Activated CD8-positive, alpha-beta memory T cell treated with anti-CD3 and anti-CD28 coated beads, Interleukin-2, amount 50 U/mL, for 48 hours (primary cell): ENCODE data around the gene ETS1.
A peak's percentile ranks its signal among the peaks of the same experiment; 100 is the strongest.

Source experiments
- DNase-seq: peaks from one replicate; pipeline ENCODE4 v3.0.0-alpha.2; 2020

Gene ETS1

DNA sequence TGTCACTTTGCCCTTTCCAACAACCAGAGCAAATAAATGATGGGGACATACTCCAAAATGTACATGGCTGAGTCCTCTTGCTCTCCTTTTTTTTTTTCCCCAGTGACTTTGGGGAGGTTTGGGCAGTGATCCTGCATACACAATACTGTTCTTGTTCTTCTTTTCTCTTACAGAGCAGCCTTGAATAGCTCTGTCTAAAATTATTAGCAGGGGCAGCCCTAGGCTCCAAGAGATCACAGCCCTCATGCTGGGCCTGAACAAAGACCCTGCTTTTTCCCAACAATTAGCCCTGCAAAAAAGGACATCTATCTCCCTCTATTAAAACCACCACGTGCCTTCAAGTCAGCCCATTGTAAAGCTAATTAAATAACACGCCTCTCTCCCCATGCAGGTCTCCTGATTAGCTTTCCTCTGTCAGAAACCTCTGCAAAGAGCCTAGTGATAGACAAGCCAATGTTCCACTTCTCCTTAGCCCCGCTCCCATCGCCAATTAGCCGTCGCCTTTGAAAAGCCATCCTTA is 54.7 kb downstream of the ETS1 start:
- no peak for DNase-seq

DNA sequence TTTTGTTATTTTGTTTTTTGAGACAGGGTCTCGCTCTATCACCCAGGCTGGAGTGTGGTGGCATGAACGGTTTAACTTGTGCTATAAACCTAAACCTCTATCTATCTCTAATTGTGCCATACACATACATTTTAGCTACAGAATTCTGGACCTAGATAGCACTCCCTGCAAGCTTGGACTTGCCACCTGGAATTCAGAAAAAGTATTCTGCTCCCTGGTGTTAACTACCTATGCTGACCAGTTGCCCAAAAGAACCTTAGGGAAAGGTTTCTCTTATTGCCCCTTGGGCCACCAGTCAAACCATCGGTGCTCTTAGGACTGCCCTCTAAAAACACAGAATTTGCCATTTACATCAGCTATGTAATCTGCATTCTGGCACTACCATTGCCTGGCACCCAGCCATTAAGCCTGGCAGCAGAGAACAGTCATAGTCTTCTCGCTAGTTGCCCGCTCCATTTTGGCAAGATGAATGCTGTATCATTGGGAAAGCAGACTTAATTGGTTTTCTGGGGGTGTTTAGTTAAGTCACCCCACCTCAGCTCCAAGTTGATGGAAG is 55.3 kb downstream of the ETS1 start:
- DNase-seq, result no peak

DNA sequence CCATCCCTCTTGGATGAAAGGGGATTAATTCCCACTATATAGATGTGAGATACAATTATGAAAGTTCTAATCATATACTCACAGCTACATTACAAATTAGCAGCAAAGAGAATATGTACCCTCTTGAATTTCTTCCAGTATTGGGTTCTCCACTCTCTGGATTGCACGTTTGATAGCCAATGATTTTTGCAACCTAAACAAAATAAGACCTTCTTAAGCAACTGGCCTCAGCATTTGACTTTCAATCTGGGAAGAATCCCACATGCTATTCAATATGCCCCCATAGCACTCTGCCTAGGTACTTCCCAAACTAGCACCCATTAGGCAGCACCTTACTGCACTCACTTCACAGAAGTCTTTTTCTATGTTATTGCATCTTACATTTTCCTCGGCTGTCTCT is 55.8 kb downstream of the ETS1 start:
- DNase-seq, result no peak

DNA sequence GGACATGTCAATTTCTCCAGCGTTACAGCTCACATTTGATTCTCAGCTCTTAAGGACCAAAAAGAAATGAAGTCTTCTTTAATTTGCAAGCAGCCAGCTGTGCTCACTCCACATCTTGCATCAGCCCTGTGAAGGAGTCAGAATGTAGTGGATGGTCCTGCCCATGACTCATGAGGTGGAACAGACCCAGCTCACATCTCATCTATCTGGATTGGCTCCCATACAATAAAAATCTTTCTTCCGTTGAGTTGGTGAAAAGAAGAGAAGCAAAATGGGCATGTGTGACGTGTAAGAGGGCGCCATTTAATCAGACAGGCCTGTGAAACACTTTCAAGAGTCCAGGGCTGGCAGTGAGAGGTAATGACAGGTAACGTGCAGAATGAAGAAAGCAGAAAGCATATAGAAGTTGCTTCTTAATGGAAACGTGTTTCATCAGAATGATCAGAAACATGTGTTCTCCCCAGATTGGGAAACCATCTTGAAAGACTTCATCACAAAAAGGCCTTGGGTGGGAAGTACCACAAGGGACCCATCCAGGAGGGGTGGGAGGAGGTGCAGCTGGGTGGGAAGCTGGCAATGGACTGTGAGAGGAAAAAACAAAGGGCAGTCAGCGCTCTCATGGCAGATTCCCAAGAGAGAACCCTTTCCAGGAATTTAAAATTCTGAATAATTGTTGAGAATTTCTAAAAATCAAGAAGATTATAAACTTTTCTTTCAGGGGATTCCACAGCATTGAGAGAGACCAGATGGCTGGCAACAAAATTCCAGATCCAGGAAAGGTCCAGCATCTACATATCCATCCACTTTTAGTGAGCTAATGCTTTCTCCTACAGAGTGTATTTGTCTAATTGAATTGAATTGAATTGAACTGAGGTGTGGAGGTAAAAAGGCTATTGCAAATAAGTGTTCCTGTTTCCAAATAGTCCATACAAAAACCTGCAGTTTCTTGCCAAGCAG is 57.0 kb downstream of the ETS1 start:
- DNase-seq, result no peak

DNA sequence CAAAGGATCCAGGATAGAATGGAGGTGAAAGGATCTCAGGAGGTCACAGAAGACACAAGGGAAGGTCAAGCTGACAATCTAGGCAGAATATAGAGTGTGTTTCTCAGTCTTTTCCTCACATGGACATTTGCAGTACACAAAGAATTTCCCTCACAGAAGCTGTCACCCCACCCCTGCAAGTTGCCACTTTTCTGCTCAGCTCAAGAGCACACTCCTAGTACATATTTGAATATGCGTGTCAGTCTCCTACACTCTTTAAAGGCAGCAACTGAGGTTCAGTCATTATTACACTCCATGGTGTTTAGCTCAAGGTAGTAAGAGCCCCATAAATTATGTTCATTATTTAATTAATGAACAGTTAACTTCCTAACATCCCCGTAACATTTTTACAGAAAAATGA is 59.1 kb downstream of the ETS1 start:
- no peak for DNase-seq

DNA sequence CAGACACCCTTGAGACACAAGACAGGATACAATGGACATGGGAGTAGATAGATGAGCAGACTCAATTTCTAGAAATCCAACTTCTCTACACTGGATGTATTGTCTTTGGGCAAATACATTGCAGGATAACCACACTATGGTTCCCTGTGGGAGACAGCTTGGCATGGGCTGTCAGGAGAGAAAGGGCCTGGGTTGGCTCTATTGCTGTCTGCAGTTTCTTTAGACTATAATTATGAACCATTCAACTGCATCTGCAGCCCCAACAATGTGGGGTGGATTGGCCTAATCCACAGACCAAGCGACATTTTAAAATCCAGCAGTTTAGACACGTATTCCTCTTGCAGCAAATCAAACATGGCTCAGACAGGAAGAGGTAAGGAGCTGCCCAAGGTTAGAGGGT is 60.3 kb downstream of the ETS1 start:
- DNase-seq, result no peak

DNA sequence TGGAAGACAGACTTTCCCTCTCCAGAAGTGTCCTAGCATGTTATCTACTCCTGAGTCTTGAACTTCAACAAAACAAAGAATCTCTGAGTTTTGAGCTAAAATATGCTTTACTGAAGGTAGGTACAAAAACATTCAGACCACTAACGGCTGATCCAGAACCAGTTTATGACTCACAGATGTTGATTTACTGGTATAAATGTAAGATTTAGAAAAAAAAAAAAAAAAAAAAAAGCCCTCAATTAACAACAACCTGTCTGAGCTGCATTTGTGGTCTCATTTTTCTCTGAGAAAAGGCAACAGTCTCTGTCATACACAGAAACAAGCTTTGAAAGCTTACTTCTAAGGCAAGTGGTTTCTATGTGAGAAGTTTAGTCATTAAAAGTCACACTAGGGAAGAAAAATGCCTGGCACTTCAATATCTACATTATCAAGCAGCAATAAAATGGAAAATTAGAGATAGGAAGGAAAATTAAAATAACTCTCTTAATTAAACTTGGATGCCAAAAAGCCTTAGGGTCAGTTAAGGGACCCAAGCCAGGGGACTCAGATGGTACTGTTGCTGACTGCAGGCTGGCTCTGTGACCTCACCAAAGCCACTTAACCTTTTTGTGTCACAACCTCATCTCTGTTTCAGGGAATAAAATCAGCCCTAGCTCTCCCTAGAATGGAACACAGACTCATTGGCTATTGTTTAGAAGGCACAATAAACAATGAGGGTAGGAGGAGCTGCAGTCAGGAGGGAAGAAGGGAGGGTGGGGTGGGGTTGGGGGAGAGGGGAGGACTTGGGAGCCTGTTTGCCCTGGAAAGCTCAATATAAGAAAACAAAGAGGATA is 61.7 kb downstream of the ETS1 start:
- no peak for DNase-seq

DNA sequence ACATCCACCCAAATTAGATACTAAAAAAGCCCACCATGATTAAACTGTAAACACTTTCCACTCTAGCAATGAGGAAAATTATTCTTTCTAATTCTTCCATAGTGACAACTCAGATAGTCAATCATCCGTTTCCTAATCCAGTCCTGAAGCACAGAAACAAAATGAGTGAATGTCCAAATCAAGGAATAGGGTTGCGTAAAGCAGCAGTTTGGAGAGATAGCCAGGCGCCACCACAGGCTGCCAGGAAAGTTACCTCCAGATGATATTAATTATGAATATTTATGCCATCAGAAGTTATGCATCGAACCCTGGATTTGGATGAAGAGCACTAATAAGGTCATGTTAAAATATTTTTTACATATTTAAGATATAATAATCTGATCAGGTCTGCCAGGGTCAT is 63.2 kb downstream of the ETS1 start:
- DNase-seq, result no peak

DNA sequence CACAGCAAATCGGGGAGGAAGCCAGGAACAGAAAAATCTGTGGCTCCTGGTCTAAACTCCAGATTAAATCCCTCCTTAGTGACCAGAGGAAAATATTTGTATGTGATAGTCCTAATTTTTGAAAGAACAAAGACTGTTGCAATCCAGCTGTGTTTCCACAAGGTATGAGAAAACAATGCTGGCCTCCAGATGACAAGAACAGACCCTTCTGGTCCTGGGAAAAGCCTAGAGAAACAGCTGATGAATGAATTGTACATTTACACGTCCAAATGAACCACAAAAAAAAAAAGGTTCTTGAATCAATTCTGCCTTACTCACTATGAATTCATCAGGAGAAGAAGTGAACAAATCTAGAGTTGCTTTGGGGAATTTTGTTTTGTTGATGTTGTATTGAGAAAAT is 63.7 kb downstream of the ETS1 start:
- DNase-seq, result no peak

DNA sequence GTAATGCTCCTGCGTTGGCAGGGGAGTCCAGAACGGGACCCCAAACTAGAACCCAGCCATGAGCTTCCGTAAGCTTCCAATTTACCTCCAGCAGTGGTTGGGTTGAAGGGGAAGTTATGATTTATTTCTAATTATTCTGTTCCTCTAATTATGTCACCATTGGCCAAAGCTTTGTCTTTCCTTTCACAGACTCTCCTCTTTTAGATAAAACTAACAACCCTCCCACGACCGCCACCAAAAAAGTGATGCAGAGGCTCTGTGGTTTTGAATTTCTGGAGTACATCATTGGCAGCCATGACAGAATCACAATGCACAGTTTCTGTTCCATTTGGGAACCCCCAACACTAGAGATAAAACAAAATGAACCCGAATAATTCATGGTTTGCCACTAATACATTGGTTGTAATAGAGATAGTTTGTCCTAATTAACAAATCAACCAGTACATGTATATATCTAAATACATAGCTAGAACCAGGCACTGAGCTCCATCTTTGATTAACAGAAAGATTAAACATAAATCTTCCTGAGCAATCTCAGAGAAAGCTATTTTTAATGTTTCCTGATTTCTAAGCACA is 64.3 kb downstream of the ETS1 start:
- peak; percentile 74 for DNase-seq

DNA sequence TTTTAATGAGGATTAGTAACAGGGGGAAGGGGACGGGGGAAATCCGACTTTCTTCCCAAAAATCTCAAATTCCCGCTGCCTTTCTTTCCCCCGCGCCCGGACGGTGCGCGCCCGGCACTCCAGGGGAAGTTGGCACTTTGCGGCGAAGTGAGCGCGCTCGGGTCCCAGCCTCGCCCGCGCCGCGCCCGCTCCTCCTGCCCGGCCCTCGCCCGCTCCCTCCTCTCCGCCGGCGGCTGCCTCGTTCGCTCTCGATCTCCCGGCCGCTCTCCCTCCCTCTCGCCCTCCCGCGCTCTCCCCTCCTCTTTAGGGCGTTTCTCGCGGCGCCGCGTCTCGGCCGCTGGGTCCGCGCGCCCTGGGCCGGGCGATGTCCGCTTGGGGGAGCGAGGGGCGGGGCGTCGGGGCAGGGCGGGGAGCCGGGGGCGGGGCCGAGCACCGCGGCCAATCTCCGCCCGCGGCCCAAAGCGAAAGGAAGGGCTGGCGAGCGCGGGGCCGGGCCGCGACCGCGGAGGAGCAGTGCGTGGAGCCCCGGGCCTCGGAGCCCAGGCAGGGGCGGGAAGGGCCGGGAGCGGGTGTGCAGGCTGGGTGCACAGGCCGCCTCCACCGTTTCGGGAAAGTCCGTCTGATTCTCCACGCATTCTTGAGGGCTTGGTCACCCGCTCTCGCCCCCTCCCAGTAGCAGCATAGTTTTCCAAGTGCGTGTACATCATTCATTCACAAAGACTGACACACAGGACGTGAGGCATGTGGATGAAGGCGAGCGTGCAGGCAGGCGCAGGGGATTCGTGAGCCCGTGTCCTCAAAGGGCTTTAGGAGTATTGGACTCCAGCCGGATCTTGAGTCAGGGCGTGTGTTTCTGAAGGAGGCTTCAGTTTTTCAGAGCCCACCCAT is 65.1 kb downstream of the ETS1 start:
- peak; percentile 95 for DNase-seq

DNA sequence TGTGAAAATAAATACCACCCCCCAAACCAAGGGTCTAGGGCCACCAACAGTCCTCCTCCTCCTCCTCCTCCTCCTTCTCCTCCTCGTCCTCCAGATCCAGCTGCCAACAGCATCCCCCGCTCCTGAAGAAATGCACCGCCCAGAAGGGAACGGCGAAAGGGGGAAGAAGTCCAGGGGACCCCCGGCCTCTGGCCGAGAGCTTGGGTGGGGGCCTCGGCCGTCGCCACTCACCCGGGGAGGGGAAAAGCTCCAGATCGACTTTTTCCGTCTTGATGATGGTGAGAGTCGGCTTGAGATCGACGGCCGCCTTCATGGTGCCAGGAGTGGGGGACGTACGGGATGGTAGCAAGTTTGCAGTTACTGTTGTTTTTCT is 65.7 kb downstream of the ETS1 start:
- DNase-seq, result peak; percentile 76

DNA sequence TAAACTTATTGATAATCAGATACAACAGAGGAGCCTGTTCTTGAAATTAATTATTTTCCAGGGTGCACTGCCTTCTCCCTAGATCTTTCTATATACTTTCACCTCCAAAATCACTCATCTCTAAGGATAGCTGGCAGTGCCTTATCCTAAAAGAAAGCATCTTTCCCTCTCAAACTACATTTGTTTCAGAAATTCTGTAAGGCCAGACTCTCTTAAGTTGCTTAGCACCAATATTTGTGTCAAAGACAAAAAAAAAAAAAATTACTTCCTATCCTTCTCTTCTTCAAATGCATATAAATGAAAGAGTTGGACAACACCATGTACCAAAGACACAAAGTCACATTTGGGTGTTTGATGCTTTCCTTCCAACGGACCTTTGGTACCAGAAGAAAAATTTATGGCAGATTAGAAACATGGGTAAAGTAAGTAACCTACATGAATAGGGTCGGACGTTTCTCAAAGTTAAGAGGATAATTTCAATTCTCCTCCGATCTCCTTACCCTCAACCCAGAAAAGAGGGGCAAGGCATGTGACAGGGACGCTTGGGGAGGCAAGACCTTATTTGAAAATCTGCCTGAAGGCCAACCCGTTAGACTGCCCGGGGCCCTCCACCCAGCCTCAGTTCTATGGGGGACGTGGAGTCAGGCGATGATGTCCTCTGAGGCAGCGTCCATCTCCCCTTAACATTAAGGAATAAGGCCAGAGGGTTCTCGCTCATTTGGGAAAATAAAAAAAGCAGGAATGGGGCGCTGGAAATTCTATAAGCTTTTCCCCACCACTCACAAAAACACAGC is 66.3 kb downstream of the ETS1 start:
- DNase-seq, result peak; percentile 66

DNA sequence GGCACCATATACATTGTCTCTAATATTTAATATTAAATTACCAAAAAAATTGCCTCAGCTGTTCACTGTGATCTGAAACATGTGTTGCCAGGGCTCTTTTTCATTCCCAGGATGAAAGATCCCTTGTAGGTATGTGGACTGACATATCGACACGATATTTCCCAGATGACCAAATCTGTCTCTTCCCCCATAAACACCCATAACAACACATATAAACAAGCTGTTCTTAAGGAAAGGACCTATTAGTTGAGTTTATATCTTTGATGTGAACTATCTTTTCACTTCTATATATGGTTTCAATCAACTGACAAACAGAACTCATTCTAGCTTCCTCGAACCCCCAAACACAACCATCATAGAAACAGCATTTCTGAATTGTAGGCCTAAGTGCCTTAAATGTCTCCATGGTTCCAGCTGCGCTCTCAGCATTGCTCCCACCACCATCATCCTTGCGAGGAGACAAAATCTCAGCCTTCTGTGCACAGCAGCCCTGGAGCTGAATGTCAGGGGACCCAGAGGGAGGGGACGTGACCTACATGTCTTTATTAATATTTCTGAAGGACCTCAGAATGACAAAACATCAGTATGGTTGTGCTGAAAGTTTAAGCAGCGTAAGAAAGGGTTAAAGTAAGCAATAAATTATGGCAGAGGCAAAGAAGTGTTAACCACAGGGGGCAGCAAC is 67.0 kb downstream of the ETS1 start:
- DNase-seq, result no peak

DNA sequence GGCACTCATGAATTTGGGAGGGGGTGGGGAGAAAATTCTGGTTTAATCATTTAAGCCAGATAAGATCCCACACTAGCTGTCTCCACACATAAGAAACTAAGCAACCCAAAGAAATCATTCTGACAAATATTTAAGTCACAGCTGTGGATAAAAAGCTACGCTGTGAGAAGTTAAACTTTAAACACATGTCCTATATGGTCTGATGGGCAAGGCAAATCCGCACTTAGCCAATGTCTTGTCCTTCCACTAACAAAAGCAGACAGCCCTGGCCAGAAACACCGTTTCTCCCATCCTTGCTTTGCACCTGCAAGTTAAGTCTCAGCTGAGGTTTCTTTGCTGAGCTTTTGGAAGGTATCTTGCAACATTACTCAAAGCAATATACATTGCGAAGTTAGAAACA is 68.0 kb downstream of the ETS1 start:
- no peak for DNase-seq

DNA sequence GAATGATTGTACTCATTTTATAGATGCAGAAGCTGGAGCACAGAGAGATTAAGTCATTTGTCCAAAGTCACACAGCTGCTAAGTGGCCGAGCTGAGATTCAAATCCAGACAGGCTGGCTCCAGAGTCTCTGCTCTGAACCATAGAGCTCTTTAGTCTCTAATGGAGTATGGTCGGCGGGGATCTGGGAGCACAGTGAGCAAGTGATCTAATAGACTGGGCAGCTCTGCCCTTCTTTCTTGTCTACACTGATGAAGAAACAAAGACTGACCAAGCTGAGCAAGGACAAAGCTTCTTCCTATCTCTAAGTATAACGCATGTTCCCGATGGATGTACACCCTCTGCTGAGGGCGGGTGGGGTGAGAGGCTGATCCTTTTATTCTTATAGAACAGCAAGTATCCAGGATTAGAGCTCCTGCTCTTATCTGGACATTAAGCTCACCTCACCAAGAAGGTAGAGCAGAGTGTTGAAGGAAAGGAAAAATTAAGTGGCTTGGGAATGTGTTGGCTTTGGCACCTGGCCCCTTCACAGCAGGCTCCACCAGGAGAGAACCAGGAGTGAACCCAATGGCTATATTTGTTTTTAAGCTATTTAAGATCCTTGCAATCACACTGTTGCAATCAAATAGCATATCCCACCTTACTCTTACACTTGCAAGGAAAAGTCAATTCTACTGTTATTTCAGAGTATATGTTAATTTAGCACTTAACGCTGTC is 68.7 kb downstream of the ETS1 start:
- no peak for DNase-seq

DNA sequence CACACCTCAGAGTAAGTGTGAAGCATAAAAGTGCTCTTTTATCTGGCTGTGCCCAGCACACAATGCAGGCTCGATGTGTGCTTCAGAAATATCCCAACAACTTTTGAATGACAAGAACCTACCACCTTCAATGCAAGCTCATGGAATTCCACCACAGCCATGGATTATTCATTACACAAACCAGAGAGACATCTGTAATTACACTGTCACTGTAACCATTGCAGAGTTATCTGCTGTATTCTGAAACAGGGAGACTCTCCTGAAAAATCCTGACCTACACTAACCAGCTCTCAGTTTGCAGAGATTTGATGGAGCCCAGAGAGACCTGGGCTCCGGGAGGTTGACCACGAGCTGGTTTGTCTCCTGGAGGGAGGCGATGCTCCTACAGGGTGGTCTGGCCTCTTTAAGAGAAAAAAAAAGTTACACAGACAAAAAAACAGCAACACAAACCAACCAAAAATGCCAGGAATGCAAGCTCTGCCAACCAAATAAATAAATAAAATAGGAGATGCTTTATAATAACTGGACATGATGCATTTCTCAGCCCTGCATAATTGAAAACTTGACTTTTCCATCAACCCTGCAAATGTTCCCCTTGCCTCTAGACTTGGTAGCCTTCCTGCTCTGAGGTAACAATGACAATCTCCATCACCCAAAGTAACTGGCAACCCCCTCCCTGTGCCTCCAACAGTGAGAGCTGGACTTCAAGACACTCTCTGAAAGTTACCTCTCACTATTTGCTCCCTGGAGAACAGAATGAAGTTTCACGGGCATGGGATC is 69.7 kb downstream of the ETS1 start:
- DNase-seq, result no peak

DNA sequence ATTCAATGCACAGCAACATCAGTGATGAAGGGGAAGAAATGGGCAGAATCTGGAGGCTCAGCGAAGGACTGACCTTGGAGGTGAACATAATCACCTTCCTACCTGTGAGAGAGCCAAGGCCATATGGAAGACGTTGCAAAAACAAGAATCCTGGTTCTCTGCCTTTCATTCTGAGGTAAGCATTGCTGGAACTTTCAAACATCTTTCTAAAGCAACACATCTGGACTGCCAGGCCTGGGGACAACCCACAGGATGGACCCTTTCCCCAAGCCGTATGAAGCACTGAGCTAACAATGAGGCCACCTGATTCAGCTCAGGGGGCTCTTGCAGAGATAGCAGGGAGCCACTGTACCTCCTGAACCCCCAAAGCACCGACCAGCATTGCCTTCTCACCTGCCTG is 70.5 kb downstream of the ETS1 start:
- no peak for DNase-seq
